Fibroblast of pulmonary artery (primary cell): Measurements from ENCODE around the gene DNAH10.
A peak's percentile ranks its signal among the peaks of the same experiment; 100 is the strongest.
"Not testable (repeated sequence)": the region's sequence is repeated elsewhere in the genome, so short reads cannot be mapped to it uniquely, and the experiment has no call there.

Experiments used
- DNase-seq: peaks from one replicate; pipeline ENCODE4 v3.0.0-alpha.2; 2010; ENCODE audit warnings: low read depth
- H3K4me3 ChIP-seq: replicated peaks from 2 replicates; pipeline ENCODE4 v1.5.1; 2011; ENCODE audit warnings: low read depth, mild to moderate bottlenecking, control low read depth, low read length, moderate library complexity
- TF ChIP-seq, protein P1 (sequence below): IDR thresholded peaks from 2 replicates; pipeline ENCODE4 v1.5.1; 2011; ENCODE audit warnings: mild to moderate bottlenecking, control low read depth, low read length, inconsistent platforms; ENCODE audit errors: missing control alignments

The DNAH10 gene

DNA sequence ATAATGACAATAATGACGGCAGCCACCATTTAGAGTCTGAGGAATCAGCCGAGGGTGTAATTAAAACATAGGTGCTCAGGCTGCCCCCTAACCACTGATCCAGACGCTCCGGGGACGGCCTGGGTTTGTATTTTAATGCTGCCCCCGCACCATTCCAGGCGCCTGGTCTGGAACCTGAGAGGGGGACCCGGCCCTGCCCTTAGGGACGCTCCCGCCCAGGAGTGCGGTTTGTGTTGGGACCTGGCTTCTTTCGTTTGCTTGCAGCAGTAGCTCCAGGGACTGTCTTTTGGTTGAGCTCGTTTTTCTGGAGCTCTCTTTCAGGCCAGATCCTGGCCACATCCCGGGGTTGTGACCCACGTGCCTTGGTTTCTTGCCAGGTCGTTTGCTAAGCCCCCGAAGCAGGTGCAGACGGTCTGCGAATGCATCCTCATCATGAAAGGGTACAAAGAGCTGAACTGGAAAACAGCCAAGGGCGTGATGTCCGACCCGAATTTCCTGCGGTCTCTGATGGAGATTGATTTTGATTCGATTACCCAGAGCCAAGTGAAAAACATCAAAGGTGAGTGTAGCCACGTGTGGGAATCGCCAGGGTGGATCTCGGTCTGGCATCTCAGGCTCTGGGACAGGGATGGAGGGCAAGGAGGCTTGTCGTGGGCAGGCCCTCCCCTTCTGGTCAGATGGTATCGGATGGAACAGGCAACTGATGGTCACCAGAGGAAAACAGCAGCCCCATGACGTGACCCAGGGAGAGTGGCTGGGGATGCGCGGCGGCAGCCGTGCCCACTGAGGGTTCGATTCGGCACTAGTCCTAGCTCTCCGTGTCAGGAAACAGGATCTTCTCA, 147.0 kb downstream of the DNAH10 start:
- no peak overlapping the region for H3K4me3 ChIP-seq
- TF ChIP-seq, protein P1, sequence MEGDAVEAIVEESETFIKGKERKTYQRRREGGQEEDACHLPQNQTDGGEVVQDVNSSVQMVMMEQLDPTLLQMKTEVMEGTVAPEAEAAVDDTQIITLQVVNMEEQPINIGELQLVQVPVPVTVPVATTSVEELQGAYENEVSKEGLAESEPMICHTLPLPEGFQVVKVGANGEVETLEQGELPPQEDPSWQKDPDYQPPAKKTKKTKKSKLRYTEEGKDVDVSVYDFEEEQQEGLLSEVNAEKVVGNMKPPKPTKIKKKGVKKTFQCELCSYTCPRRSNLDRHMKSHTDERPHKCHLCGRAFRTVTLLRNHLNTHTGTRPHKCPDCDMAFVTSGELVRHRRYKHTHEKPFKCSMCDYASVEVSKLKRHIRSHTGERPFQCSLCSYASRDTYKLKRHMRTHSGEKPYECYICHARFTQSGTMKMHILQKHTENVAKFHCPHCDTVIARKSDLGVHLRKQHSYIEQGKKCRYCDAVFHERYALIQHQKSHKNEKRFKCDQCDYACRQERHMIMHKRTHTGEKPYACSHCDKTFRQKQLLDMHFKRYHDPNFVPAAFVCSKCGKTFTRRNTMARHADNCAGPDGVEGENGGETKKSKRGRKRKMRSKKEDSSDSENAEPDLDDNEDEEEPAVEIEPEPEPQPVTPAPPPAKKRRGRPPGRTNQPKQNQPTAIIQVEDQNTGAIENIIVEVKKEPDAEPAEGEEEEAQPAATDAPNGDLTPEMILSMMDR, result no peak
- no peak for DNase-seq

DNA sequence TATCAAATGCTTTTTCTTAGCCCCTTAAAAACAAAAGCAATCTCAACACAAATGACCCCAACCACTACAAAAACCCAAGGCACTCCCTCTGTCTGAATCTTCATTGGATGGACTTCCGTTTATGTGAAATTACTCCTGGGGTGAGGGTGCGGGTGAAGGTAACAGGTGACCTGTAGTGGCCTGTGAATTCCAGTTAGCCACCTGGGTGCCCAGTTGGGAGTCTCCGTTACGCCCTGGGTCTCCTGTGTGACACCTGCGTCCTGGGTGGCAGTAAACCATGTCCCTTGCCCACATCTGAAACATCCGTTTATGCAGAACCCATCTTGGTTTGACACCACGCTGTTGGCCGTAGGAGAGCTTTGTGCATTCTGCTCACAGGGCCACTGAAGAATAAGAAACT, 148.0 kb downstream of the DNAH10 start:
- DNase-seq, result no peak
- TF ChIP-seq, protein P1, result no peak
- no peak overlapping the region for H3K4me3 ChIP-seq

DNA sequence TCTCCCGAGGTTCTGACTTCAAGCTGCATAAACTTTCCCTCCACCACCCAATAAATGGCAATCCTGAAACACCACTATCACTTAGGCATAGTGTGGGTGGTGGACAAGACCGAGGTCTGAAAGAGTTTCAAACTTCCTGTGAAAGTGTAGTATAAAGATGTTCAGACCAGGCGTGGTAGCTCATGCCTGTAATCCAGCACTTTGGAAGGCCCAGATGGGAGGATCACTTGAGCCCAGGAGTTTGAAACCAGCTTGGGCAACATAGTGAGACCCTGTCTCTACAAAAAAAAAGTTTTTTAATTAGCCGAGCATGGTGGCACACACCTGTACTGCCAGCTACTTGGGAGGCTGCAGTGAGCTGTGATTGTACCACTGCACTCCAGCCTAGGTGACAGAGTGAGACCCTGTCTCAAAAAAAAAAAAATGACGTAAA, 148.7 kb downstream of the DNAH10 start:
- TF ChIP-seq, protein P1, result no peak
- H3K4me3 ChIP-seq, result no peak overlapping the region
- peak; percentile 8 for DNase-seq

DNA sequence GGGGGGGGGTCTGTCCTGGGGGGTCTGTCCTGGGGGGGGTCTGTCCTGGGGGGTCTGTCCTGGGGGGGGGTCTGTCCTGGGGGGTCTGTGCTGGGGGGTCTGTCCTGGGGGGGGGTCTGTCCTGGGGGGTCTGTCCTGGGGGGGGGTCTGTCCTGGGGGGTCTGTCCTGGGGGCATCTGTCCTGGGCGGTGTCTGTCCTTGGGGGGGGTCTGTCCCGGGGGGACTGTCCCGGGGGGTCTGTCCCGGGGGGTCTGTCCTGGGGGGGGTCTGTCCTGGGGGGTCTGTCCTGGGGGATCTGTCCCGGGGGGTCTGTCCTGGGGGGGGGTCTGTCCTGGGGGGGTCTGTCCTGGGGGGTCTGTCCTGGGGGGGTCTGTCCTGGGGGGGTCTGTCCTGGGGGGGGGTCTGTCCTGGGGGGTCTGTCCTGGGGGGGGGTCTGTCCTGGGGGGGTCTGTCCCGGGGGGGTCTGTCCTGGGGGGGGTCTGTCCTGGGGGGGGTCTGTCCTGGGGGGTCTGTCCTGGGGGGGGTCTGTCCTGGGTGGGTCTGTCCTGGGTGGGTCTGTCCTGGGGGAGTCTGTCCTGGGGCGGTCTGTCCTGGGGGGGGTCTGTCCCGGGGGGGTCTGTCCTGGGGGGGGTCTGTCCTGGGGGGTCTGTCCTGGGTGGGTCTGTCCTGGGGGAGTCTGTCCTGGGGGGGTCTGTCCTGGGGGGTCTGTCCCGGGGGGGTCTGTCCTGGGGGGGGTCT, 149.7 kb downstream of the DNAH10 start:
- H3K4me3 ChIP-seq, DNase-seq: not testable (repeated sequence)

DNA sequence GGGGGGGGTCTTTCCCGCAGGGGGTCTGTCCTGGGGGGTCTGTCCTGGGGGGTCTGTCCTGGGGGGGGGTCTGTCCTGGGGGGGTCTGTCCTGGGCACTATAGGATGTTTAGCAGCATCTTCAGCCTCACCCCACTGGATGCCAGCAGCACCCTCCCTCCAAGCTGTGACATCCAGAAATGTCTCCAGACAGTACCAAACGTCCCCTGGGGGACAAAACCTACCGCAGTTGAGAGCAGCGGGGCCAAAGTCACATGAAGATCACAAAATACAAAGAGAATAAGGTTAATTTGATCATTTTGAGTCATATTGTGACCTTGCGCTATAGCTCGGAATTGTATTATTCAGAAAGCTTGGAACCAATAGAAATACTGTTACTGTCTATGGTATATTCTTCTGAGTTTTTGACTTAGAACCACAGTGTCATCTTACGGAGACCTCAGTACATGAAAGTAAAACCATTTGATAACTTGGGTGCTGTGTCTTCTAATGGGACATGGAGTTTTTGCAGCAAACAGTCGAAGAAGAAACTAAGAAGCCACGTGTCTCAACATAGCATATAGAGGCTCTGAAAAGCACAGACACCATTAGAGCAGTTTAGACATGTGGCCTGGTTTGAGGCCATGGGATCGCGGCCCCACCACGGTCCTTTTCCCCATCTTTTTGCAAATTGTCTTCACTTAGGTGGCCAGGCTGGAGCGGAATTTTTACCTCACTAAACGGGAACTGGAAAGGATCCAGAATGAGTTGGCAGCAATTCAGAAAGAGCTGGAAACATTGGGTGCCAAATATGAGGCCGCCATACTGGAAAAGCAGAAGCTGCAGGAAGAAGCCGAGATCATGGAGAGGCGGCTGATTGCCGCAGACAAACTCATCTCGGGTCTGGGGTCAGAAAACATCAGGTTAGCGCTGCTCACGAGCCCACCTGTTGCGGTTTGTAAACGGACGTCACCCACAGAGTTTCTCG, 150.6 kb downstream of the DNAH10 start:
- peak; percentile 11 for DNase-seq
- no peak overlapping the region for H3K4me3 ChIP-seq
- TF ChIP-seq, protein P1, result no peak

DNA sequence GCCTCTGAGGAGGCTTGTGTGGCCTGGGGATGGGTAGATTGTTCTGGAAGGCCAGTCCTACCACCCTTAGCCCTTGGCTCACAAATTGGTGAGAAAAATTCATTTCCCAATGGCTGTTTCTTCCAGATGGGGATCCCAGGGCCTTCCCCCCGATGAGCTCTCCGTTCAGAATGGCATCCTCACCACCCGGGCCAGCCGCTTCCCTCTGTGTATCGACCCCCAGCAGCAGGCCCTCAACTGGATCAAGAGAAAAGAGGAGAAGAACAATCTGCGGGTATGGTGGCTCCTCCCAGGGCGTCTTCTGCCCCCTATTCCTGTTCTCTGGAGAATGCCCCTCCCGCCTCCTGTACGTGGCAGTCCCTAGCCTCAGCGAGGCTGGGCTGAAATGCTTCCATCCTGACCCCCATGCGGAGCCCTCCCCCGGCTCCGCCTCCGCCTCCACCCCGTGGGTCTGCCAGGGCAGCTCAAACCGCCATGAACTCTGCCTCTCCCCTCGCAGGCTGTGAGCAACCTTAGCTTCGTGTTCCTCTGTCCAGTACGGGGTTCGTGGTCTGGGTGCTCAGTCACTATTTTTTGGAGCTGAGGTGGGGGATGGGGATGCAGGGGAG, 152.7 kb downstream of the DNAH10 start:
- H3K4me3 ChIP-seq, result no peak overlapping the region
- no peak for DNase-seq
- TF ChIP-seq, protein P1, result no peak
